GM10266 (cell line): Measurements from ENCODE around the gene ADIRF.
"Not testable (repeated sequence)": the region's sequence is repeated elsewhere in the genome, so short reads cannot be mapped to it uniquely, and the experiment has no call there.

Experiments
- DNase-seq: peaks from one replicate; pipeline ENCODE4 v3.0.0; 2012; ENCODE audit errors: extremely low spot score
- TF ChIP-seq, protein P1 (sequence below): IDR thresholded peaks from 2 replicates; pipeline ENCODE4 v1.5.1; 2012; ENCODE audit warnings: mild to moderate bottlenecking, low read depth; ENCODE audit not compliant: control insufficient read depth, insufficient read depth; ENCODE audit errors: missing control alignments

Gene ADIRF

DNA sequence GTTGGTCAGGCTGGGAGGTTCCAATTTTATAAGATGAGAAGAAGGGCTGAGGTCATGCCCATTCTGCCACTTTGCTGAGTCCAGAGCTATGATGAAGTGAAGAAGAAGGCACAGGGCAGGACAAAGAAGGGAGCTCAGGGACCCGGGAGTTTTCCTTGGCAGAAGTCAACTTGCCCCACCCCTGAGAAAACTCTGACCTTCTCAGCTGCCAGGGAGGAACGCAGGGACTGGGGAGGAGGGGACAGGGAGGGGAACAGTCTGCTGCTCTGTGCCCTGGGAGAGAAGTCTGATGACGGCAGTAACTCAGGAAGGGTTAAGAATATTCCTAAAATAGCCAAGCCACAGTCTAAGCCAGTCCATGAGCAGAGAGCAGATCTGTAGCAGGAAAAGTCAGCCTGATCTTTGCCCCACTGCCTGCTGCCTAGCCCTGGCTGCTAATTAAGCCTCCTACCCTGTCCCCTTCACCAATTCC is 11.7 kb downstream of the ADIRF start:
- TF ChIP-seq, protein P1, sequence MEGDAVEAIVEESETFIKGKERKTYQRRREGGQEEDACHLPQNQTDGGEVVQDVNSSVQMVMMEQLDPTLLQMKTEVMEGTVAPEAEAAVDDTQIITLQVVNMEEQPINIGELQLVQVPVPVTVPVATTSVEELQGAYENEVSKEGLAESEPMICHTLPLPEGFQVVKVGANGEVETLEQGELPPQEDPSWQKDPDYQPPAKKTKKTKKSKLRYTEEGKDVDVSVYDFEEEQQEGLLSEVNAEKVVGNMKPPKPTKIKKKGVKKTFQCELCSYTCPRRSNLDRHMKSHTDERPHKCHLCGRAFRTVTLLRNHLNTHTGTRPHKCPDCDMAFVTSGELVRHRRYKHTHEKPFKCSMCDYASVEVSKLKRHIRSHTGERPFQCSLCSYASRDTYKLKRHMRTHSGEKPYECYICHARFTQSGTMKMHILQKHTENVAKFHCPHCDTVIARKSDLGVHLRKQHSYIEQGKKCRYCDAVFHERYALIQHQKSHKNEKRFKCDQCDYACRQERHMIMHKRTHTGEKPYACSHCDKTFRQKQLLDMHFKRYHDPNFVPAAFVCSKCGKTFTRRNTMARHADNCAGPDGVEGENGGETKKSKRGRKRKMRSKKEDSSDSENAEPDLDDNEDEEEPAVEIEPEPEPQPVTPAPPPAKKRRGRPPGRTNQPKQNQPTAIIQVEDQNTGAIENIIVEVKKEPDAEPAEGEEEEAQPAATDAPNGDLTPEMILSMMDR: no peak
- no peak for DNase-seq

DNA sequence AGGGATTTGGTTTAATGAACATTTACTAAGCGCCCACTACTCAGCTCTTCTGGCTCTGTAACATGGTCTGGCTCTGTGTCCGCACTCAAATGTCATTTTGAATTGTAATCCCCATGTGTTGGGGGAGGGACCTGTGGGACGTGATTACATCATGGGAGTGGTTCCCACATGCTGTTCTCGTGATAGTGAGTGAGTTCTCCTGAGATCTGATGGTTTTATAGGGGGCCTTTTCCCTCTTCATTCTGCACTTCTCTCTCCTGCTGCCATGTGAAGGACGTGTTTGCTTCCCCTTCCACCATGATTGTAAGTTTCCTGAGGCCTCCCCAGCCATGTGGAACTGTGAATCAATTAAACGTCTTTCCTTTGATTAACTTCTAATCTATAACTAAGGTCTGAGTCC is 12.7 kb downstream of the ADIRF start:
- not testable (repeated sequence) for DNase-seq

DNA sequence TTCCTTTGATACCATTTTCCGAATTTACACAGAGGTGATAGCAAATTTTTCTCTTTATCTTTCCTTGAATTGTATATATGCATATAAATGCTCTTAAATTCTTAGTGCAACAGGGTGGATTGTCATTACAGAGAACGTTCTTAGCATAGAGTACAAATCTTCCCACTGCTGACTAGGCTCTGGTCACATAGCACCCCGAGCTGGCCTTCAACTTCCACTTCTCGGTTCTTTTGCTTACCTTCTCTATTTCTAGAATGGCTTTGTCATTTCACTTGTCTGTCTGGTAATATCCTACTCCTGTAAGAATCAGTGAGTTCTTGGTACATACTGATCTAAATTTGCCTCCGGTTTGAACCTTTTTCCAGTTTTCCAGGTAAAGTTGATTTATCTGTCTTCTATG is 13.4 kb downstream of the ADIRF start:
- no peak for DNase-seq
- TF ChIP-seq, protein P1: no peak

DNA sequence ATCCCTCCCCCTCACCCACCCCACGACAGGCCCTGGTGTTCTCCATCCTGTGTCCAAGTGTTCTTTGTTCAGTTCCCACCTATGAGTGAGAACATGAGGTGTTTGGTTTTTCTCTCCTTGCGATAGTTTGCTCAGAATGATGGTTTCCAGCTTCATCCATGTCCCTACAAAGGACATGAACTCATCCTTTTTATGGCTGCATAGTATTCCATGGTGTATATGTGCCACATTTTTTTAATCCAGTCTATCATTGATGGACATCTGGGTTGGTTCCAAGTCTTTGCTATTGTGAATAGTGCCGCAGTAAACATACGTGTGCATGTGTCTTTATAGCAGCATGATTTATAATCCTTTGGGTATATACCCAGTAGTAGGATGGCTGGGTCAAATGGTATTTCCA is 16.2 kb downstream of the ADIRF start:
- DNase-seq: not testable (repeated sequence)

DNA sequence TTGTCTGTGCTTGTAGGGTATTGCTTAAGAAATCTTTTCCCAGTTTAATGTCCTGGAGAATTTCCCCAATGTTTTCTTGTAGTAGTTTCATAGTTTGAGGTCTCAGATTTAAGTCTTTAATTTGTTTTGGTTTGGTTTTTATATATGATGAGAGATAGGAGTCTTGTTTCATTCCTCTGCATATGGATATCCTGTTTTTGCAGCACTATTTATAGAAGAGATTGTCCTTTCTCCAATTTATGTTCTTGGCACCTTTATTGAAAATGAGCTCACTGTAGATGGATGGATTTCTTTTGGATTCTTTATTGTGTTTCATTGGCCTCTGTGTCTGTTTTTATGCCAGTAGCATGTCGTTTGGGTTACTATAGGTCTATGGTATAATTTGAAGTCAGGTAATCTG is 20.2 kb downstream of the ADIRF start:
- TF ChIP-seq, protein P1: no peak
- no peak for DNase-seq

DNA sequence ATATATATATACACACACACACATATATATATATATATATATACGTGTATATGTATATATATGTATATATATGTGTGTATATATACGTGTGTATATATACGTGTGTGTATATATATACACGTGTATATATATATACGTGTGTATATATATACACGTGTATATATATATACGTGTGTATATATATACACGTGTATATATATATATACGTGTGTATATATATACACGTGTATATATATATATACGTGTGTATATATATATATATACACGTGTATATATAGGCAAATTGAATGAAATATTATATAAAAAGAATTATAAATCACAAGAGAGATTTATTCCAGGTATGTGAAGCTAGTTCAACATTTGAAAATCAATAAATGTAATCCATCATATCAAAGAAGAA is 23.1 kb downstream of the ADIRF start:
- DNase-seq: not testable (repeated sequence)

DNA sequence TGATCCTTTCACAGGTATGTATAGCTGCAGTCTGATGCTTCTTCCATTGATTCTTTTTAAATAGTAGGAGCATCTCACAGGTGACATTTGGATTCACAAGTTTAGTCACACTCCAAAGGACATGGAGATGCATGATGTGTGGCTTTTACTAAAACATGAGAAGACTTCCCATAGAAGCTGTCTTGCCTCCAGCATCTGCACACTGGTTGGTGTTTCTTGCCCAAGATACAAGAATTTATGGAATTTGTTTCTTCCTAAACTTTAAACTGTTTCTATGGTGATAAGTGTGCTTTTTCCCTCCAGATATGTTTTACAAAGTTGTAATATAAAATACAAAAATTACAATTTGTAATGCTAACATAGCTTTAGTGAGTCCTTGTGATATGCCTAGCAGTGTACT is 24.2 kb downstream of the ADIRF start:
- DNase-seq: no peak
- TF ChIP-seq, protein P1: no peak

DNA sequence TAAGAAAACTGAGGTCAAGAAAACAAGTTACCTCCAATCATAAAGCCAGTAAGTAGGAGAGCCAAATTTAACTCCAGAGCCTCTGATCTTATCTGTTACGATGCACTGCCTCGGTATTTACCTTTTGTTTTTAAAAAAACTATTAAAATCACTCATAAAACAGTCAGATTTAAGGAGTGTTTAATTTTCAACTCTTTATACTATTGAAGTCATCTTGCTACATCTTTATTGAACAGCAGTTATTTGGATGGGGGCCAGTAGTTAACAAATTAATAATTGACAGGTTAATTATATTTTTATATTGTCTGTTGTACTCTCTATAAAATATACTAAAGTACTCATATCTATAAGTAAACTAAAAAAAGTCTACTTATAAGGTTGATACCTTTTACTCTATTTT is 24.6 kb downstream of the ADIRF start:
- TF ChIP-seq, protein P1: no peak

DNA sequence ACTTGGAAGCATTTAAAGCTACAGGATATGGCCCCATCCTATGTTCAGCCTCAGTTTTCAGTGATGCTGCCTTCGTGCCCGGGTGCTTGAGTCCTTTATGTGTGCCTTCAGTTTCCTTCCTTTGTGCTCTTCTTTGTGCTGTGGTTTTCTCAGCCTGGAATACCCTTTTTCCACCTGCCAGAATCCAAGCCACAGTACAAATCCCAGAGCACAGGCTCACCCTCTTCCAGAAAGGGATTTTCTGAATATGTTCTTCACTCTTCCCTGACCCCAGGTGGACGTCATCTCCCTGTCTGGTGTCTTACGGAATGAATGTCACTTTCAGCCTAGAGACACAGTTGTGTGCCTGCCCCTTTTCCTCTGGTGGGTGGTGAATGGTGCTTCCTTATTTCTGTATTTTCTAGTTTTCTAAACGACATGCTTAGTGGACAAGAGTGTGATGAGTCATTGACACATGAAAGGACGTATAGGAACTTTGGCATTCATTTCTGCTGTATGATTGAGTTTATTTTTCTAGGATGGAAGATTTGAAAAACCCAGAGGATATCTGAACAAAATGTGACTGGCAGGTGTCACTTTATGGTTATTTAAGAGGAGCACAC is 31.6 kb downstream of the ADIRF start:
- not testable (repeated sequence) for DNase-seq

More for the DNA sequence above, 24.6 kb downstream of the ADIRF start:
- DNase-seq: no peak
